ENCODE measurements around the gene CPEB4. TPM values are rescaled to one million over a fixed set of nuclear protein-coding genes. Genes with fewer than 3 reads are reported as not detected.
A peak's percentile ranks its signal among the peaks of the same experiment; 100 is the strongest.

Gene CPEB4
- total and polyA plus RNA-seq, 5 donors from 2014 or later: 3.4 to 42.7 (median 4.7) TPM

DNA sequence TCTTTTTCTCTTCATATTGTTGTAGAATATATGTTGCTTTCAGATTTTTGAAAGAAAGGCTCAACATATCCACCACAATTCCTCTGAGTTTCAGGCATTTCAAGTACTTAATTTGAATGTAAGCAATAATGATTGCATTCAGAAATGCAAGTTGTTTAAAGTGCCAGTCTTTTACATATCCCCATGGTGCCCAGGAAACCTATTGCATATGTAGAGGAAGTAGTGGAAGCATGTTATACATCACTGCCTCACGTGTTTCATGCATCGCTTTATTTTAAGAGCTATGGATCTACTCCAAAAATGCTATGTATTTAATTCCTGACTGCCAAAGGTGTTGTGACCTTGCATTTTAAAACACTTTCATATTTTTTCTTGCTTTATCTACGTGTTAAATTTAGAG is 28.1 kb downstream of the CPEB4 start:
- Mint-ChIP-seq H3K4me3 (no peak overlapping the region), H3K36me3 (peaks cover 3% of the 10 kb centered on the region), H3K27me3 (no peaks in the 10 kb centered on the region), H3K4me1 (peaks cover 9 to 13% (median 11%) of the 10 kb centered on the region in 4 donors), H3K27ac (peak overlapping the region in 1 of 3 donors; percentile 87), H3K9me3 (no peaks in the 10 kb centered on the region)
- Histone ChIP-seq H3K27ac (ENCODE audit: insufficient read depth, low read length, poor library complexity, severe bottlenecking) (no peak overlapping the region), H3K27me3 (ENCODE audit: control insufficient read depth, insufficient read depth, low read length) (no peaks in the 10 kb centered on the region), H3K9me3 (ENCODE audit: control insufficient read depth in 2 of 2, low read length in 2 of 2) (no peaks in the 10 kb centered on the region), H3K4me1 (ENCODE audit: control insufficient read depth, insufficient read depth, low read length, poor library complexity, severe bottlenecking) (peaks cover 21% of the 10 kb centered on the region), H3K4me3 (ENCODE audit: low read depth, low read length) (no peak overlapping the region), H3K36me3 (ENCODE audit: control insufficient read depth, insufficient read depth, low read length) (no peaks in the 10 kb centered on the region)
- ATAC-seq (ENCODE audit: low read depth in 2 of 2) (no peak), DNase-seq (no peak)

DNA sequence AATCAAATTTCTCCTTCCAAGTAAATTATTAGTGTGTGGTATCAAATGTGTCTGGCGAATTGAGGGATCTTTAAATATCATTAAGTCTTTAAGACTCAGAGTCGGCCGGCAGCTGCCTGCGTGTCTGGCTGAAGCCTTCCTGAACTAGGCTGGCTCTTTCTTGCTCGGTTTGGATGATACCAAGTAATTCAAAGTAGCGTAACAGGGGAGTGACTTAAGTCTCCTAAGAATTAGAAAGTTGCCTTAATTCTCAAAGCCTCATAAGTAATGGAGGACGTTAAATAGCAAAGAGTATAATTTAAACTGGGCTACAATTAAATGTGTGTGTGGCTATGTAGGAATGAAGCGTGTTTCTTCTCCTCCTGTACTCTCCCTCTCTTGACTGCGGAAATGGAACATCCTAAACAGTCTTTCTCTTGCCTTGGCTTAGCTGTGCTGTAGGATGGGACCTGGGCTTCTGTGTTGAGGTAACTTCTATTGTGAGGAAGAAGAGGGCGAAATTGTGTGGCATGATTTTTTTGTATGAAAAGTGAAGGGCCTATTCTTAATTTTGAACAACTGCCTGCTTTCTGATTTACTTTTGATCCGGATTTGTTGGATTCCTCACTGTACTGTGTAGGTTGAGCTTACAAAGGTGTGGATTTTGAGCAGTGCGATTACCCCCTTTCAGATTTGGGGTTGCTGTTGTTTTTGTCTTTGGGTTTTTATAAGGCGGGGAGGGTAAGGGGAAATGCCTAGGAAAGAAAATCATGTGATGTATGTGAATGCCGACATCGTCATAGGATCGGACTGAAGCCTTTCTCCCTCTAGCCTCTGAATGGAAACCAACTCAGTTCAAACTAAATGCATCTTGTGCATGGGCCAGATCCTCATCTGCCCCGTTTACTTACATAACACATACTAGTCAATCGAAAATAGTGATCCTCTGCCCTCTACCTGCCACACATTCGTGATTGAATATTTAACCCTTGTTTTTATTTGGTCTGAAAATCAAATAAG is 29.9 kb downstream of the CPEB4 start:
- peaks cover 21% of the 10 kb centered on the region for H3K4me1 ChIP-seq (ENCODE audit: control insufficient read depth, insufficient read depth, low read length, poor library complexity, severe bottlenecking)
- H3K27me3 Mint-ChIP-seq: no peaks in the 10 kb centered on the region

DNA sequence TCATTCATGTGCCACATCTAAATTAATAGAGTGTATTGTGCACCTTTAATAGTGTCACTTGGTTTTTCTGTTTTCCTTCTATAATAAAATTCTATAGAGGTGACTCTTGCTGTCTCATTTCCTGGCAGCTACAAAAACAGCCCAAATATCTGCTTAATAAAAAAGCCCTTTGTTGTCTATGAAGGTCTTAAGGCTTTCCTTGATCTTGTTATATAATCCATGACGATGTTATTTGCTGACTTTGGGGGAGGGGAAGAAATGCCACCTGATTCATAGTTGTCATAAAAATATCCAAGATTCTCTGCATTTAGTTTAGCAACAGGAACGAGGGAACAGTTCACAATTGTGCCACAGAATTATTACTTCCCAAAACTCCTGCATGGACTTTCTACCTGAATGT is 31.3 kb downstream of the CPEB4 start:
- Mint-ChIP-seq H3K27me3 (no peaks in the 10 kb centered on the region), H3K36me3 (no peaks in the 10 kb centered on the region), H3K4me1 (peaks cover 9 to 22% (median 19%) of the 10 kb centered on the region in 4 donors), H3K27ac (no peak overlapping the region), H3K4me3 (no peak overlapping the region), H3K9me3 (no peaks in the 10 kb centered on the region)
- H3K4me1 ChIP-seq (ENCODE audit: control insufficient read depth, insufficient read depth, low read length, poor library complexity, severe bottlenecking): peaks cover 21% of the 10 kb centered on the region
- H3K27ac ChIP-seq (ENCODE audit: insufficient read depth, low read length, poor library complexity, severe bottlenecking): peak overlapping the region; percentile 79
- H3K9me3 ChIP-seq (ENCODE audit: control insufficient read depth in 2 of 2, low read length in 2 of 2): no peaks in the 10 kb centered on the region
- H3K4me3 ChIP-seq (ENCODE audit: low read depth, low read length): peak overlapping the region; percentile 83
- ATAC-seq (ENCODE audit: low read depth in 2 of 2) (no peak), DNase-seq (no peak)
- peaks cover 3% of the 10 kb centered on the region for H3K36me3 ChIP-seq (ENCODE audit: control insufficient read depth, insufficient read depth, low read length)
- no peaks in the 10 kb centered on the region for H3K27me3 ChIP-seq (ENCODE audit: control insufficient read depth, insufficient read depth, low read length)

More for the DNA sequence above, 29.9 kb downstream of the CPEB4 start:
- no peak overlapping the region for H3K4me3 Mint-ChIP-seq
- peaks cover 2% of the 10 kb centered on the region for H3K36me3 ChIP-seq (ENCODE audit: control insufficient read depth, insufficient read depth, low read length)
- no peaks in the 10 kb centered on the region for H3K36me3 Mint-ChIP-seq
- ATAC-seq (ENCODE audit: low read depth in 2 of 2) (peak; percentile 90 to 91), DNase-seq (peak; percentile 39 to 91 (median 85))
- no peak overlapping the region for H3K27ac Mint-ChIP-seq
- no peaks in the 10 kb centered on the region for H3K9me3 Mint-ChIP-seq
- H3K4me3 ChIP-seq (ENCODE audit: low read depth, low read length): peak overlapping the region; percentile 83
- H3K27me3 ChIP-seq (ENCODE audit: control insufficient read depth, insufficient read depth, low read length): no peaks in the 10 kb centered on the region
- no peaks in the 10 kb centered on the region for H3K9me3 ChIP-seq (ENCODE audit: control insufficient read depth in 2 of 2, low read length in 2 of 2)
- H3K4me1 Mint-ChIP-seq: peaks cover 8 to 18% (median 11%) of the 10 kb centered on the region in 4 donors
- peak overlapping the region; percentile 79 for H3K27ac ChIP-seq (ENCODE audit: insufficient read depth, low read length, poor library complexity, severe bottlenecking)

DNA sequence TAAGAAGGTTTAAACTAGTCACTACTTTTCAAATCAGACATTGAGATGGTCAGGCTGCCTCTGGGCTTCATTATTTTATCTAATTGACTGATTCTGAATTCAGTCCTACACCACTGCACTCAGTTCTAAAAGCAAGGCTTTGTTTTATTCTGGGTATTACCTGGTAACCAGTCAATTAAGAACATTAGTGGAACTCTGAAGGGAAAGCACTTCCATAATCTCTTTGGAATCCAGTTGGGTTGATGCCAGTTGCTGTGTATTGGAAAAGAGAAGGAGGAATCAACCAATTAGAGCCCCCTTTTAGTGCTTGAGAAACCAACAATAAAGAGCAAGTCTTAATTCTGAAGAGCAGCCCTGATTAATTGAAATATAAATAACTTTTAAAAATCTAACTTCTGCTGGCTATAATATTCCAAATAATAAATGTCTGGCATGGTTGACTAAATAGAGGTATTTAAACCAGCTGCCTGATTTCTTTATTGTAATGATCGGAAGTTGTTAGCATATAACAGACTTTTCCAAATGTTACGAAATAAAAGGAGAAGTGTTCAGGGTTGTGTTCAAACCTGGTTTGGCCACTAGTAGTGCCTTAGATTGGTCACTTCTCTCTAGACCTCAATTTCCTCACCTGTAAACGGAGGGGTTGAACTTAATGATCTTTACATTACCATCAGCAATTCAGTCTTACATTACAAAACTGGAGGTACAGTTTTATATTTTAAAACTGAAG is 32.0 kb downstream of the CPEB4 start:
- Histone ChIP-seq H3K4me1 (ENCODE audit: control insufficient read depth, insufficient read depth, low read length, poor library complexity, severe bottlenecking) (peaks cover 21% of the 10 kb centered on the region), H3K27me3 (ENCODE audit: control insufficient read depth, insufficient read depth, low read length) (no peaks in the 10 kb centered on the region), H3K27ac (ENCODE audit: insufficient read depth, low read length, poor library complexity, severe bottlenecking) (no peak overlapping the region), H3K36me3 (ENCODE audit: control insufficient read depth, insufficient read depth, low read length) (peaks cover 3% of the 10 kb centered on the region), H3K4me3 (ENCODE audit: low read depth, low read length) (no peak overlapping the region), H3K9me3 (ENCODE audit: control insufficient read depth in 2 of 2, low read length in 2 of 2) (no peaks in the 10 kb centered on the region)
- Mint-ChIP-seq H3K4me1 (peaks cover 16 to 26% (median 20%) of the 10 kb centered on the region in 4 donors), H3K27ac (peak overlapping the region in 1 of 3 donors; percentile 37), H3K27me3 (no peaks in the 10 kb centered on the region), H3K9me3 (no peaks in the 10 kb centered on the region), H3K36me3 (peaks cover 2% of the 10 kb centered on the region), H3K4me3 (no peak overlapping the region)
- ATAC-seq (ENCODE audit: low read depth in 2 of 2) (no peak), DNase-seq (no peak)

DNA sequence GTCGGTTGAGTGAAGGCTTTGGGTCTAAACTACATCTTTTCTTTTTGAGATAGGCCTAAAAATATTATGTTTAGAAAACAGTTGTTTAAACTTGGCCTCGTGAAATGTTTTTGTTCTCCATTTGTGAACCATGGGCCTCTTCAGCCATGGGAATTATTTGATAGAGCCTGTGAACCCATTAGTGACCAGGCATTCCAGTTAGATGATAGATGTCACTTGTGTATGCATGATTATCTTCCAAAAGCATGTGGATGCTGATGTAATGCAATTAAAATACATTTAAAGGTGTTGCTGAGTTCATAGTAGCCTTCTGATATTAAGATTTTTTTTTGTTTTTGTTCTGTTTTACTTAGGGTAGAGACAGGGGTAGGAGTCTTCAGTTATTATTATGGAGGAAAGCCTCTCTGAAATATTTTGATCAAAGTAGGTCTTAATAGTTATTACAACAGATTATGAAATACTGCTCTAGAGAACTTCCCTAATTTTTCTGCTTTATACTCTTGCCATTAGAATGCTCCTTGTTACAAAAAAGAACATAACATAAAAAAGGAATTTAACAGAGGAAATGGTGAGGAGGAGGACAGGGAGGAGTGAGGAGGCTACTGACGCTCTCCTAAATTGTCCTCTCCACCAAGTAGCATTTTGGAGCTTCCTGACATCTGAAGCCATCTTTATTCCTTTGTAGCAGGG is 32.9 kb downstream of the CPEB4 start:
- Mint-ChIP-seq H3K9me3 (no peaks in the 10 kb centered on the region), H3K36me3 (peaks cover 3% of the 10 kb centered on the region), H3K27me3 (no peaks in the 10 kb centered on the region), H3K4me1 (peaks cover 18 to 29% (median 24%) of the 10 kb centered on the region in 4 donors), H3K27ac (peak overlapping the region in 1 of 3 donors; percentile 37), H3K4me3 (peak overlapping the region in 1 of 4 donors; percentile 6)
- Histone ChIP-seq H3K9me3 (ENCODE audit: control insufficient read depth in 2 of 2, low read length in 2 of 2) (no peaks in the 10 kb centered on the region), H3K36me3 (ENCODE audit: control insufficient read depth, insufficient read depth, low read length) (peaks cover 3% of the 10 kb centered on the region), H3K27me3 (ENCODE audit: control insufficient read depth, insufficient read depth, low read length) (no peaks in the 10 kb centered on the region), H3K4me1 (ENCODE audit: control insufficient read depth, insufficient read depth, low read length, poor library complexity, severe bottlenecking) (peaks cover 21% of the 10 kb centered on the region), H3K4me3 (ENCODE audit: low read depth, low read length) (no peak overlapping the region), H3K27ac (ENCODE audit: insufficient read depth, low read length, poor library complexity, severe bottlenecking) (no peak overlapping the region)
- DNase-seq (no peak), ATAC-seq (ENCODE audit: low read depth in 2 of 2) (no peak)

DNA sequence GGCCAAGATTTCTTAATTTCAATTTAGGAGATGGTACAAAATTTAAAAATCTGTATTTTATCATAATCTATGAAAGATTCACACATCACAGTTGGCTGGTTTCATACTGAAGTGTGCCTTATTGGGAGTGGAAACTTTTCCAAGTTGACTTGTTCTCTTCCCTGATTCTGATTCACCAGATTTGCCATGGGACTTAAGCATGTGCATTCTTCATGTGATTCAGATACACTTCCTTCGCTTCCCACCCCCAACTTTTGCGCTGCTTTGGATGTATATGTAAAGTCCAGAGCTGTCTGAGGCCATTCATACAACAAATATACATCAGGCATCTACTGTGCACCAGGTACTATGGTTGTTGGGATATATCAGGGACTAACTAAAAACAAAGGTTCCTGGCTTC is 34.4 kb downstream of the CPEB4 start:
- no peak overlapping the region for H3K27ac ChIP-seq (ENCODE audit: insufficient read depth, low read length, poor library complexity, severe bottlenecking)
- peaks cover 3% of the 10 kb centered on the region for H3K36me3 Mint-ChIP-seq
- H3K4me1 Mint-ChIP-seq: peaks cover 12 to 29% (median 21%) of the 10 kb centered on the region in 4 donors
- no peak overlapping the region for H3K27ac Mint-ChIP-seq
- H3K4me3 Mint-ChIP-seq: no peak overlapping the region
- no peak overlapping the region for H3K4me3 ChIP-seq (ENCODE audit: low read depth, low read length)
- H3K9me3 Mint-ChIP-seq: no peaks in the 10 kb centered on the region
- H3K36me3 ChIP-seq (ENCODE audit: control insufficient read depth, insufficient read depth, low read length): peaks cover 3% of the 10 kb centered on the region
- ATAC-seq (ENCODE audit: low read depth in 2 of 2): no peak
- H3K9me3 ChIP-seq (ENCODE audit: control insufficient read depth in 2 of 2, low read length in 2 of 2): no peaks in the 10 kb centered on the region
- H3K4me1 ChIP-seq (ENCODE audit: control insufficient read depth, insufficient read depth, low read length, poor library complexity, severe bottlenecking): peaks cover 21% of the 10 kb centered on the region
- no peaks in the 10 kb centered on the region for H3K27me3 Mint-ChIP-seq
- H3K27me3 ChIP-seq (ENCODE audit: control insufficient read depth, insufficient read depth, low read length): no peaks in the 10 kb centered on the region
- no peak for DNase-seq
